Measurements from ENCODE around the gene TBC1D8. TPM values are rescaled to one million over a fixed set of nuclear protein-coding genes. Genes with fewer than 3 reads are reported as not detected.

The TBC1D8 gene
- polyA plus RNA-seq, 3 donors, result 16.1 to 78.0 (median 22.4) TPM

GRCh38 chr2:101001691-101002561 is 149.3 kb downstream of the TBC1D8 start, which contains the start of gene RPL31:
Gene RPL31, plus strand, starts transcription at chr2:101002289. Its CDS starts 413 bp downstream, at chr2:101002702.
- peak within 1 kb of the TSS; percentile 80 to 91 for H3K27ac ChIP-seq (ENCODE audit: low read depth in 1 of 2, low read length in 2 of 2)
- intact Hi-C loops (cut with micrococcal nuclease), result loop anchor here in 1 of 2 donors (2.0 kb wide), 1 partner anchor 251 kb away; the partner anchor contains the start of gene CNOT11
- peak within 1 kb of the TSS; percentile 96 for H2AFZ ChIP-seq (ENCODE audit: insufficient read depth, low read depth, low read length, poor library complexity, severe bottlenecking)
- Mint-ChIP-seq H3K27me3 (ENCODE audit: low read depth in 3 of 3) (peaks cover 4 to 6% (median 5%) of the 10 kb centered on the region in 3 donors), H3K9me3 (peaks cover 0 to 2% (median 0%) of the 10 kb centered on the region in 7 donors), H3K4me3 (peak within 1 kb of the TSS; percentile 89 to 99), H3K36me3 (peaks cover 31 to 33% of the 10 kb centered on the region in 2 donors), H3K4me1 (peaks cover 34% of the 10 kb centered on the region), H3K27ac (peak within 1 kb of the TSS; percentile 91 to 97 (median 93))
- peak within 1 kb of the TSS; percentile 79 to 89 (median 86) for H3K4me3 ChIP-seq (replicated peaks in 1 of 3; ENCODE audit: low read depth in 2 of 3, low read length in 3 of 3)
- WGBS (ENCODE audit: insufficient coverage), result 11% methylated on average over 37 of the region's 59 CpGs
- no peaks in the 10 kb centered on the region for H3K27me3 ChIP-seq (ENCODE audit: control insufficient read depth in 2 of 2, insufficient read depth in 2 of 2, low read length in 2 of 2)
- H3K36me3 ChIP-seq (replicated peaks in 1 of 2; ENCODE audit: control insufficient read depth in 1 of 2, insufficient read depth in 2 of 2, low read length in 2 of 2), result peaks cover 35 to 38% of the 10 kb centered on the region in 2 donors
- H3K9me3 ChIP-seq (replicated peaks in 1 of 2; ENCODE audit: control insufficient read depth in 1 of 2, insufficient read depth in 1 of 2, low read length in 2 of 2), result no peaks in the 10 kb centered on the region
- H3K4me1 ChIP-seq (ENCODE audit: control insufficient read depth in 1 of 2, insufficient read depth in 2 of 2, low read length in 2 of 2), result peaks cover 18 to 28% of the 10 kb centered on the region in 2 donors
- peaks cover 43% of the 10 kb centered on the region for H3K79me2 ChIP-seq (ENCODE audit: insufficient read depth, low read length)
- peak within 1 kb of the TSS; percentile 87 for H3K4me2 ChIP-seq (replicated peaks; ENCODE audit: extremely low read depth, low read length, poor library complexity, severe bottlenecking)
- peaks cover 44% of the 10 kb centered on the region for H4K20me1 ChIP-seq (ENCODE audit: insufficient read depth, low read length)
- TF ChIP-seq CTCF (IDR thresholded peaks at IDR 0.05), result no peak
- peak within 1 kb of the TSS; percentile 91 for H3K9ac ChIP-seq (ENCODE audit: insufficient read depth, low read length, poor library complexity, severe bottlenecking)
- DNase-seq, result peak; percentile 93 to 96 (median 95)

GRCh38 chr2:100999995-101000394 is 151.2 kb downstream of the TBC1D8 start:
- H3K4me3 Mint-ChIP-seq, result no peak overlapping the region
- H3K36me3 Mint-ChIP-seq, result peaks cover 12 to 14% of the 10 kb centered on the region in 2 donors
- intact Hi-C loops (cut with micrococcal nuclease), result no loop called here
- H3K79me2 ChIP-seq (ENCODE audit: insufficient read depth, low read length), result peaks cover 30% of the 10 kb centered on the region
- peaks cover 28% of the 10 kb centered on the region for H3K4me1 Mint-ChIP-seq
- peaks cover 16 to 19% of the 10 kb centered on the region in 2 donors for H3K36me3 ChIP-seq (replicated peaks in 1 of 2; ENCODE audit: control insufficient read depth in 1 of 2, insufficient read depth in 2 of 2, low read length in 2 of 2)
- no peak overlapping the region for H2AFZ ChIP-seq (ENCODE audit: insufficient read depth, low read depth, low read length, poor library complexity, severe bottlenecking)
- H3K4me1 ChIP-seq (ENCODE audit: control insufficient read depth in 1 of 2, insufficient read depth in 2 of 2, low read length in 2 of 2), result peaks cover 18 to 28% of the 10 kb centered on the region in 2 donors
- no peak for TF ChIP-seq CTCF (IDR thresholded peaks at IDR 0.05)
- H3K27me3 ChIP-seq (ENCODE audit: control insufficient read depth in 2 of 2, insufficient read depth in 2 of 2, low read length in 2 of 2), result no peaks in the 10 kb centered on the region
- no peak overlapping the region for H3K9ac ChIP-seq (ENCODE audit: insufficient read depth, low read length, poor library complexity, severe bottlenecking)
- H3K27ac ChIP-seq (ENCODE audit: low read depth in 1 of 2, low read length in 2 of 2), result no peak overlapping the region
- no peak overlapping the region for H3K4me3 ChIP-seq (replicated peaks in 1 of 3; ENCODE audit: low read depth in 2 of 3, low read length in 3 of 3)
- H3K4me2 ChIP-seq (replicated peaks; ENCODE audit: extremely low read depth, low read length, poor library complexity, severe bottlenecking), result no peak overlapping the region
- no peak overlapping the region for H3K27ac Mint-ChIP-seq
- no peak for DNase-seq
- no peaks in the 10 kb centered on the region for H3K9me3 ChIP-seq (replicated peaks in 1 of 2; ENCODE audit: control insufficient read depth in 1 of 2, insufficient read depth in 1 of 2, low read length in 2 of 2)
- H4K20me1 ChIP-seq (ENCODE audit: insufficient read depth, low read length), result peaks cover 24% of the 10 kb centered on the region
- no CpG with 5 or more reads among the region's 2 CpGs for WGBS (ENCODE audit: insufficient coverage)
- peaks cover 0 to 2% (median 0%) of the 10 kb centered on the region in 7 donors for H3K9me3 Mint-ChIP-seq
- peaks cover 5 to 8% (median 6%) of the 10 kb centered on the region in 3 donors for H3K27me3 Mint-ChIP-seq (ENCODE audit: low read depth in 3 of 3)

Measured in CD14-positive monocyte (primary cell).